Panc1 (cell line): ENCODE data around the gene RRAGA. TPM values are rescaled to one million over a fixed set of nuclear protein-coding genes. Genes with fewer than 3 reads are reported as not detected.
"Not testable (repeated sequence)": the region's sequence is repeated elsewhere in the genome, so short reads cannot be mapped to it uniquely, and the experiment has no call there.

Experiments
- ATAC-seq: fragments of 200-7000 bp; cut with Tn5 transposase; 2 replicates; pipeline ENCODE4 v1.9.1; 2020; ENCODE audit warnings: mild to moderate bottlenecking, moderate library complexity
- BruUV-seq: library from RNA; stranded (reverse); fragments of 400-500 nt; replicated peaks from 2 replicates; lab custom pipeline; 2021; lab: Mats Ljungman, UMichigan
- CTCF ChIA-PET: fragments of 300-600 bp; sonication (Branson Sonifier 250); formaldehyde crosslinking; loops from one replicate; lab custom pipeline; 2022; ENCODE audit warnings: antibody characterized with exemption; lab: Charles Lee
- POLR2A ChIA-PET: fragments of 300-600 bp; sonication (Branson Sonifier 250); formaldehyde crosslinking; loops from one replicate; lab custom pipeline; 2022; ENCODE audit warnings: antibody characterized with exemption; lab: Charles Lee
- DNase-seq: peaks from one replicate; pipeline ENCODE4 v3.0.0-alpha.2; 2010; ENCODE audit warnings: low read depth, low spot score
- H3K27ac ChIP-seq: 2 replicates; pipeline ENCODE4 v1.5.1; 2011; ENCODE audit warnings: mild to moderate bottlenecking, low read length, inconsistent platforms
- H3K27me3 ChIP-seq: fragments of 200-500 bp; sonication (Bioruptor generic); 2 replicates; pipeline ENCODE4 v1.6.0; 2014; ENCODE audit warnings: low read length, inconsistent platforms; ENCODE audit not compliant: control insufficient read depth, insufficient read depth
- H3K36me3 ChIP-seq: fragments of 200-500 bp; sonication (Bioruptor generic); 2 replicates; pipeline ENCODE4 v1.5.1; 2014; ENCODE audit warnings: inconsistent platforms, mild to moderate bottlenecking, low read length, moderate library complexity; ENCODE audit not compliant: control insufficient read depth, insufficient read depth
- H3K4me1 ChIP-seq: 2 replicates; pipeline ENCODE4 v1.5.1; 2011; ENCODE audit warnings: inconsistent platforms, mild to moderate bottlenecking, low read length, moderate library complexity; ENCODE audit not compliant: control insufficient read depth, insufficient read depth
- H3K4me3 ChIP-seq, 2 experiments: 2 replicates each; pipeline ENCODE4 v1.5.1; 2011 to 2012; ENCODE audit warnings: low read depth in 2 of 2, low read length in 2 of 2, mild to moderate bottlenecking in 2 of 2, inconsistent platforms in 1 of 2, moderate library complexity in 1 of 2
- H3K9me3 ChIP-seq: fragments of 200-500 bp; sonication (Bioruptor generic); 2 replicates; pipeline ENCODE4 v1.5.1; 2014; ENCODE audit warnings: low read depth, mild to moderate bottlenecking, inconsistent platforms, low read length, moderate library complexity; ENCODE audit not compliant: control insufficient read depth, insufficient read depth
- POLR2AphosphoS5 ChIP-seq: IDR thresholded peaks from 2 replicates; pipeline ENCODE4 v1.6.1; 2012; ENCODE audit warnings: mild to moderate bottlenecking, low read depth, low read length, moderate library complexity
- SIN3A ChIP-seq: IDR thresholded peaks from 2 replicates; pipeline ENCODE4 v1.6.1; 2012; ENCODE audit warnings: low read depth, mild to moderate bottlenecking, low read length, moderate library complexity, borderline replicate concordance; ENCODE audit not compliant: insufficient read depth
- TCF7L2 ChIP-seq: IDR thresholded peaks from 2 replicates; pipeline ENCODE4 v1.6.1; 2011; ENCODE audit warnings: mild to moderate bottlenecking, low read depth, low read length, inconsistent platforms
- in situ Hi-C: cut with HindIII; loops from 2 replicates; pipeline ENCODE4 v1.10.0; 2016; ENCODE audit warnings: low sequenced_read_pairs, low pct_unique_long_range_greater_than_20kb
- intact Hi-C: fragments of 100-400 bp; cut with micrococcal nuclease; formaldehyde crosslinking; loops from one replicate; pipeline ENCODE4 v1.10.0; 2022; ENCODE audit not compliant: unreplicated experiment
- total RNA-seq: library from RNA; stranded (reverse); gene quantifications from one replicate; pipeline ENCODE4 v1.2.1, GENCODE V29; 2021; ENCODE audit not compliant: unreplicated experiment
- TF ChIP-seq, protein P1 (sequence below), 2 experiments: IDR thresholded peaks; 2 replicates each; pipeline ENCODE4 v1.6.1; 2011 to 2012; ENCODE audit warnings: low read depth in 2 of 2, control low read depth in 1 of 2, low read length in 1 of 2, mild to moderate bottlenecking in 1 of 2, moderate library complexity in 1 of 2; ENCODE audit not compliant: insufficient read depth in 1 of 2
- TF ChIP-seq, protein P2 (sequence below): fragments of 450-650 bp; IDR thresholded peaks from 2 replicates; pipeline ENCODE4 v1.5.1; 2017; ENCODE audit warnings: mild to moderate bottlenecking

RRAGA gene
- total RNA-seq, 1 experiment from 2014 or later, result 23.5 TPM

DNA sequence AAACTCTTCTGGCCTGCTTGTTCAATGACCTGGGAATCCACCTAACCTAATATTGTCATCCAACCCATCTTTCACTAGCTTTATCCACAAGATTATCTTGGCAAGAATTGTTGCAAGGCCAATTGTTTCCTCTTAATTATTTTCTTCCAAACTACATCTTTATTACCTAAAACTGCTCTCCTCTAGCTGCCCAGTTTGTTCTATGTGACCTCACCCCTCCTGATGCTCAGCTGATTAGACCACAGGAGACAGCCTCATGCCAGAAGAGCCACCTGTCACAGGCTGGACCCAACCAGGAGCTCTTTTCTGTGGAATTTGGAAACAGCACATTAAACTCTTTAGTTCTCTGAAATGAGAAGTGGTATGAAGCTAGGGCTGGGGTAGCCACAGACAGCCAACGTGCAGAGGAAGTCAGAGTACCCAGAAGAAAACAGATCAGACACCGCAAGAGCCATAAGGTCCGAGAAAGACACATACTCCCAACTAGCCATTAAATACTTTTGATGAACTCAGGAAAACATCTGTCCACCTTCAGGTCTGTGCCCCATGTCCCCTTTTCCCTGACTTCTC is 28.3 kb upstream of the RRAGA start:
- BruUV-seq, result no TSS peak
- POLR2A ChIA-PET, result no interaction called here
- Histone ChIP-seq H3K27ac (no peak overlapping the region), H3K4me1 (no peaks in the 10 kb centered on the region), H3K27me3 (no peaks in the 10 kb centered on the region), H3K9me3 (no peaks in the 10 kb centered on the region), H3K36me3 (no peaks in the 10 kb centered on the region), H3K4me3 (no peak overlapping the region)
- DNase-seq (no peak), ATAC-seq (no peak)
- no peak for TF ChIP-seq TCF7L2
- no peak for TF ChIP-seq POLR2AphosphoS5
- TF ChIP-seq, protein P1, sequence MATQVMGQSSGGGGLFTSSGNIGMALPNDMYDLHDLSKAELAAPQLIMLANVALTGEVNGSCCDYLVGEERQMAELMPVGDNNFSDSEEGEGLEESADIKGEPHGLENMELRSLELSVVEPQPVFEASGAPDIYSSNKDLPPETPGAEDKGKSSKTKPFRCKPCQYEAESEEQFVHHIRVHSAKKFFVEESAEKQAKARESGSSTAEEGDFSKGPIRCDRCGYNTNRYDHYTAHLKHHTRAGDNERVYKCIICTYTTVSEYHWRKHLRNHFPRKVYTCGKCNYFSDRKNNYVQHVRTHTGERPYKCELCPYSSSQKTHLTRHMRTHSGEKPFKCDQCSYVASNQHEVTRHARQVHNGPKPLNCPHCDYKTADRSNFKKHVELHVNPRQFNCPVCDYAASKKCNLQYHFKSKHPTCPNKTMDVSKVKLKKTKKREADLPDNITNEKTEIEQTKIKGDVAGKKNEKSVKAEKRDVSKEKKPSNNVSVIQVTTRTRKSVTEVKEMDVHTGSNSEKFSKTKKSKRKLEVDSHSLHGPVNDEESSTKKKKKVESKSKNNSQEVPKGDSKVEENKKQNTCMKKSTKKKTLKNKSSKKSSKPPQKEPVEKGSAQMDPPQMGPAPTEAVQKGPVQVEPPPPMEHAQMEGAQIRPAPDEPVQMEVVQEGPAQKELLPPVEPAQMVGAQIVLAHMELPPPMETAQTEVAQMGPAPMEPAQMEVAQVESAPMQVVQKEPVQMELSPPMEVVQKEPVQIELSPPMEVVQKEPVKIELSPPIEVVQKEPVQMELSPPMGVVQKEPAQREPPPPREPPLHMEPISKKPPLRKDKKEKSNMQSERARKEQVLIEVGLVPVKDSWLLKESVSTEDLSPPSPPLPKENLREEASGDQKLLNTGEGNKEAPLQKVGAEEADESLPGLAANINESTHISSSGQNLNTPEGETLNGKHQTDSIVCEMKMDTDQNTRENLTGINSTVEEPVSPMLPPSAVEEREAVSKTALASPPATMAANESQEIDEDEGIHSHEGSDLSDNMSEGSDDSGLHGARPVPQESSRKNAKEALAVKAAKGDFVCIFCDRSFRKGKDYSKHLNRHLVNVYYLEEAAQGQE (IDR thresholded peaks at IDR 0.05; ENCODE audit: insufficient read depth in 1 of 2, low read depth in 2 of 2, low read length in 1 of 2), result no peak
- TF ChIP-seq SIN3A, result no peak
- TF ChIP-seq, protein P2, sequence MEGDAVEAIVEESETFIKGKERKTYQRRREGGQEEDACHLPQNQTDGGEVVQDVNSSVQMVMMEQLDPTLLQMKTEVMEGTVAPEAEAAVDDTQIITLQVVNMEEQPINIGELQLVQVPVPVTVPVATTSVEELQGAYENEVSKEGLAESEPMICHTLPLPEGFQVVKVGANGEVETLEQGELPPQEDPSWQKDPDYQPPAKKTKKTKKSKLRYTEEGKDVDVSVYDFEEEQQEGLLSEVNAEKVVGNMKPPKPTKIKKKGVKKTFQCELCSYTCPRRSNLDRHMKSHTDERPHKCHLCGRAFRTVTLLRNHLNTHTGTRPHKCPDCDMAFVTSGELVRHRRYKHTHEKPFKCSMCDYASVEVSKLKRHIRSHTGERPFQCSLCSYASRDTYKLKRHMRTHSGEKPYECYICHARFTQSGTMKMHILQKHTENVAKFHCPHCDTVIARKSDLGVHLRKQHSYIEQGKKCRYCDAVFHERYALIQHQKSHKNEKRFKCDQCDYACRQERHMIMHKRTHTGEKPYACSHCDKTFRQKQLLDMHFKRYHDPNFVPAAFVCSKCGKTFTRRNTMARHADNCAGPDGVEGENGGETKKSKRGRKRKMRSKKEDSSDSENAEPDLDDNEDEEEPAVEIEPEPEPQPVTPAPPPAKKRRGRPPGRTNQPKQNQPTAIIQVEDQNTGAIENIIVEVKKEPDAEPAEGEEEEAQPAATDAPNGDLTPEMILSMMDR, result no peak
- CTCF ChIA-PET, result no interaction called here
- in situ Hi-C loops (no loop called here), intact Hi-C loops (loop anchor here (10.0 kb wide), 1 partner anchor 756 kb away; no protein-coding TSS in a partner anchor)

- BruUV-seq, H3K27ac ChIP-seq, ATAC-seq, CTCF ChIA-PET, in situ Hi-C loops, DNase-seq, H3K4me3 ChIP-seq, H3K36me3 ChIP-seq, H3K4me1 ChIP-seq, POLR2A ChIA-PET, H3K27me3 ChIP-seq, H3K9me3 ChIP-seq: not testable (repeated sequence)
- intact Hi-C loops, result loop anchor here (10.0 kb wide), 1 partner anchor 757 kb away; no protein-coding TSS in a partner anchor
These were observed 27.6 kb upstream of the RRAGA start for GRCh38 chr9:19021649-19022048.

GRCh38 chr9:19022206-19022605 is 27.0 kb upstream of the RRAGA start:
- intact Hi-C loops (loop anchor here (10.0 kb wide), 1 partner anchor 757 kb away; no protein-coding TSS in a partner anchor), in situ Hi-C loops (no loop called here)
- CTCF ChIA-PET, result no interaction called here
- POLR2A ChIA-PET, result no interaction called here
- DNase-seq (no peak), ATAC-seq (no peak)
- H3K36me3 ChIP-seq, result no peaks in the 10 kb centered on the region
- no peak overlapping the region for H3K4me3 ChIP-seq
- H3K27ac ChIP-seq, result no peak overlapping the region
- TF ChIP-seq, protein P2, result no peak
- TF ChIP-seq, protein P1 (IDR thresholded peaks at IDR 0.05; ENCODE audit: insufficient read depth in 1 of 2, low read depth in 2 of 2, low read length in 1 of 2), result no peak
- TF ChIP-seq POLR2AphosphoS5 (no peak), SIN3A (no peak), TCF7L2 (no peak)
- no peaks in the 10 kb centered on the region for H3K27me3 ChIP-seq
- BruUV-seq, result no TSS peak
- no peaks in the 10 kb centered on the region for H3K9me3 ChIP-seq
- no peaks in the 10 kb centered on the region for H3K4me1 ChIP-seq
